CD14-positive monocyte (primary cell): ENCODE measurements around the gene DRD2. TPM values are rescaled to one million over a fixed set of nuclear protein-coding genes. Genes with fewer than 3 reads are reported as not detected.

ENCODE experiments used
- DNase-seq, 3 donors: peaks; one replicate each; pipeline ENCODE4 v3.0.0-alpha.2; 2011 to 2022
- H2AFZ ChIP-seq: 2 replicates; pipeline ENCODE4 v1.6.0; 2012; ENCODE audit warnings: mild to moderate bottlenecking, low read depth, low read length, inconsistent platforms; ENCODE audit not compliant: insufficient read depth, poor library complexity, severe bottlenecking
- H3K27ac ChIP-seq, 2 donors: 1 replicate in 1 of 2; 2 replicates in 1 of 2; pipeline ENCODE4 v1.5.1; 2012 to 2013; ENCODE audit warnings: low read length in 2 of 2, control low read depth in 1 of 2, inconsistent platforms in 1 of 2, low read depth in 1 of 2, mild to moderate bottlenecking in 1 of 2
- H3K27me3 ChIP-seq, 2 donors: one replicate each; pipeline versions ENCODE4 v1.6.0 to v1.6.1; 2011 to 2013; ENCODE audit warnings: low read length in 2 of 2; ENCODE audit not compliant: control insufficient read depth in 2 of 2, insufficient read depth in 2 of 2
- H3K36me3 ChIP-seq, 2 donors: replicated peaks in 1 of 2; 1 replicate in 1 of 2; 2 replicates in 1 of 2; pipeline versions ENCODE4 v1.5.1 to v1.6.1; 2012 to 2013; ENCODE audit warnings: low read length in 2 of 2, control low read depth in 1 of 2, inconsistent platforms in 1 of 2, mild to moderate bottlenecking in 1 of 2; ENCODE audit not compliant: insufficient read depth in 2 of 2, control insufficient read depth in 1 of 2
- H3K4me1 ChIP-seq, 2 donors: 1 replicate in 1 of 2; 2 replicates in 1 of 2; pipeline versions ENCODE4 v1.5.1 to v1.6.1; 2012 to 2013; ENCODE audit warnings: low read length in 2 of 2, control low read depth in 1 of 2, inconsistent platforms in 1 of 2, mild to moderate bottlenecking in 1 of 2, moderate library complexity in 1 of 2; ENCODE audit not compliant: insufficient read depth in 2 of 2, control insufficient read depth in 1 of 2
- H3K4me2 ChIP-seq: replicated peaks from 2 replicates; pipeline ENCODE3; 2012; ENCODE audit warnings: low read length, moderate library complexity, mild to moderate bottlenecking; ENCODE audit not compliant: poor library complexity, severe bottlenecking; ENCODE audit errors: extremely low read depth
- H3K4me3 ChIP-seq, 3 experiments: fragments of 200-600 bp in 1 of 3; sonication (generic) in 1 of 3; replicated peaks in 1 of 3; 1 replicate in 2 of 3; 2 replicates in 1 of 3; pipeline ENCODE4 v1.5.1; 2011 to 2013; ENCODE audit warnings: low read length in 3 of 3, mild to moderate bottlenecking in 3 of 3, control low read depth in 2 of 3, low read depth in 2 of 3, inconsistent platforms in 1 of 3, moderate library complexity in 1 of 3
- H3K79me2 ChIP-seq: 2 replicates; pipeline ENCODE4 v1.6.0; 2012; ENCODE audit warnings: mild to moderate bottlenecking, control low read depth, inconsistent platforms, low read length, moderate library complexity; ENCODE audit not compliant: insufficient read depth
- H3K9ac ChIP-seq: 2 replicates; pipeline ENCODE4 v1.6.0; 2017; ENCODE audit warnings: low read length, mild to moderate bottlenecking; ENCODE audit not compliant: insufficient read depth, poor library complexity, severe bottlenecking
- H3K9me3 ChIP-seq, 2 donors: replicated peaks in 1 of 2; 1 replicate in 1 of 2; 2 replicates in 1 of 2; pipeline versions ENCODE4 v1.5.1 to v1.6.1; 2012 to 2013; ENCODE audit warnings: low read length in 2 of 2, control low read depth in 1 of 2; ENCODE audit not compliant: control insufficient read depth in 1 of 2, insufficient read depth in 1 of 2
- H4K20me1 ChIP-seq: 2 replicates; pipeline ENCODE4 v1.6.0; 2012; ENCODE audit warnings: mild to moderate bottlenecking, low read length, control low read depth, moderate library complexity; ENCODE audit not compliant: insufficient read depth
- H3K27ac Mint-ChIP-seq, 7 donors: one replicate each; pipeline ENCODE4 v1.8.0; 2020; ENCODE audit warnings: mild to moderate bottlenecking in 7 of 7, mixed read lengths in 7 of 7, moderate library complexity in 6 of 7, inconsistent platforms in 2 of 7
- H3K27me3 Mint-ChIP-seq, 3 donors: one replicate each; pipeline ENCODE4 v1.8.0; 2021 to 2022; ENCODE audit warnings: low read depth in 3 of 3, mild to moderate bottlenecking in 3 of 3, mixed read lengths in 3 of 3, moderate library complexity in 3 of 3, inconsistent platforms in 1 of 3
- H3K36me3 Mint-ChIP-seq, 2 donors: one replicate each; pipeline ENCODE4 v1.8.0; 2020; ENCODE audit warnings: mixed read lengths in 2 of 2, inconsistent platforms in 1 of 2, mild to moderate bottlenecking in 1 of 2
- H3K4me1 Mint-ChIP-seq: one replicate; pipeline ENCODE4 v1.8.0; 2020; ENCODE audit warnings: mild to moderate bottlenecking, mixed read lengths
- H3K4me3 Mint-ChIP-seq, 2 donors: one replicate each; pipeline ENCODE4 v1.8.0; 2020; ENCODE audit warnings: mild to moderate bottlenecking in 2 of 2, mixed read lengths in 2 of 2, moderate library complexity in 1 of 2
- H3K9me3 Mint-ChIP-seq, 7 donors: one replicate each; pipeline ENCODE4 v1.8.0; 2020 to 2022; ENCODE audit warnings: mixed read lengths in 7 of 7, mild to moderate bottlenecking in 6 of 7, moderate library complexity in 6 of 7, inconsistent platforms in 2 of 7
- CTCF ChIP-seq: fragments of 200-600 bp; IDR thresholded peaks from one replicate; pipeline ENCODE4 v1.8.0; 2022; ENCODE audit warnings: antibody characterized with exemption, mild to moderate bottlenecking
- WGBS: methylation state at CpG from one replicate; pipeline ENCODE4 v1.1.5; 2013; ENCODE audit warnings: missing lambda C conversion rate; ENCODE audit not compliant: insufficient coverage; 5-methylcytosine and 5-hydroxymethylcytosine counted together
- intact Hi-C, 2 donors: fragments of 100-400 bp; cut with micrococcal nuclease; formaldehyde crosslinking; loops; one replicate each; pipeline versions ENCODE4 v1.15.0 to v1.15.1; 2023
- polyA plus RNA-seq, 3 donors: library from polyadenylated mRNA; depleted of rRNA in 1 of 3; unstranded in 2 of 3; stranded (reverse) in 1 of 3; fragments of 300-500 nt in 2 of 3; fragments of >200 nt in 1 of 3; fragmentation: Illumina TruSeq in 2 of 3; gene quantifications; 1 replicate in 2 of 3; 2 replicates in 1 of 3; pipeline ENCODE4 v1.2.3, GENCODE V29; 2012 to 2021
- small RNA-seq: library from RNA; depleted of rRNA; stranded (forward); fragments of <200 nt; gene quantifications from one replicate; pipeline ENCODE3, GENCODE V24; 2012; ENCODE audit warnings: low read depth; ENCODE audit not compliant: insufficient read length

Gene DRD2
- polyA plus RNA-seq, 3 donors, result not detected

- Histone ChIP-seq H3K4me2 (no peak overlapping the region), H4K20me1 (no peaks in the 10 kb centered on the region), H3K9ac (no peak overlapping the region), H3K4me1 (no peaks in the 10 kb centered on the region), H3K36me3 (no peaks in the 10 kb centered on the region), H3K4me3 (no peak overlapping the region), H3K9me3 (no peaks in the 10 kb centered on the region), H2AFZ (no peak overlapping the region), H3K79me2 (no peaks in the 10 kb centered on the region), H3K27ac (no peak overlapping the region), H3K27me3 (no peaks in the 10 kb centered on the region)
- no peaks in the 10 kb centered on the region for H3K4me1 Mint-ChIP-seq
- peaks cover 5 to 7% of the 10 kb centered on the region in 2 donors for H3K36me3 Mint-ChIP-seq
- H3K27ac Mint-ChIP-seq, result no peak overlapping the region
- no peaks in the 10 kb centered on the region for H3K27me3 Mint-ChIP-seq
- no peak overlapping the region for H3K4me3 Mint-ChIP-seq
- no peak for TF ChIP-seq CTCF
- H3K9me3 Mint-ChIP-seq, result peaks cover 0 to 3% (median 2%) of the 10 kb centered on the region in 7 donors
- intact Hi-C loops, result no loop called here
- 0% methylated on average over 1 of the region's 7 CpGs for WGBS
- no peak for DNase-seq
Measured at GRCh38 chr11:113363996-113364641, 111.1 kb downstream of the DRD2 start.

DNA sequence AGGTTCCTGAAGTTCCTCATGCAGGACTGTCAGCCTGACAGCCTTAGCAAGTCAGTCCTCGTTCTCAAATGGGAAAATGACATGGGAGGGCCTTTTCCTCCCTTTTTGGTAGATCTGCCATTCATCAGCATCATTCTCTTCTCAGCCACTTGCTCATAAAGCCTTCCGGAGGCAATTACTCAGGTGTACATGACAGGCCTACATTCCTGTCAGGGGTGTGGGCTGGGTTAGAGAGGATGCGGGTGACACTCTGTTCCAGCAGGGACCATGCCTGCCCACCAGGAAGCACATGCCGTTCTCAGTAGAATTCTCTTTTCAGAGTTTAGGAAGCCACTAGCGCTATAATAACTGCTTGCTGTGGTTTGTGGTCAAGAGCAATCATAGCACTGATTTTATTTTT, 111.8 kb downstream of the DRD2 start:
- no peaks in the 10 kb centered on the region for H3K4me1 ChIP-seq
- H3K79me2 ChIP-seq, result no peaks in the 10 kb centered on the region
- H2AFZ ChIP-seq, result no peak overlapping the region
- Mint-ChIP-seq H3K27ac (no peak overlapping the region), H3K4me3 (no peak overlapping the region), H3K4me1 (no peaks in the 10 kb centered on the region), H3K27me3 (no peaks in the 10 kb centered on the region), H3K36me3 (peaks cover 7 to 8% of the 10 kb centered on the region in 2 donors), H3K9me3 (peaks cover 0 to 6% (median 2%) of the 10 kb centered on the region in 7 donors)
- H3K36me3 ChIP-seq, result no peaks in the 10 kb centered on the region
- H3K9me3 ChIP-seq, result no peaks in the 10 kb centered on the region
- H4K20me1 ChIP-seq, result no peaks in the 10 kb centered on the region
- TF ChIP-seq CTCF, result no peak
- intact Hi-C loops, result no loop called here
- no peak overlapping the region for H3K4me3 ChIP-seq
- DNase-seq, result no peak
- no peak overlapping the region for H3K27ac ChIP-seq
- H3K27me3 ChIP-seq, result no peaks in the 10 kb centered on the region
- no peak overlapping the region for H3K9ac ChIP-seq
- no peak overlapping the region for H3K4me2 ChIP-seq
- WGBS, result 20% methylated on average over 1 of the region's 5 CpGs

Small RNA genes within 50 kb of the gene (small RNA-seq; reads per million reads assigned to genes)
- gene MIR4301, result not detected

Other genes starting within 250 kb of the DRD2 start
- gene TTC12, start 160.8 kb downstream of the DRD2 start, polyA plus RNA-seq, result 1 to 10 TPM; 1.7 to 3.0 (median 2.4) TPM
- gene ANKK1, start 87.6 kb downstream of the DRD2 start, polyA plus RNA-seq, result under 1 TPM in 2 of 3 donors, not detected in 1; 0.07 to 0.09 TPM
- gene TMPRSS5, start 230.9 kb upstream of the DRD2 start, polyA plus RNA-seq, result under 1 TPM in 1 of 3 donors, not detected in 2; 0.80 TPM